GM21723 (cell line): Measurements from ENCODE around the gene PRSS38.

ENCODE experiments used
- ATAC-seq: cut with Tn5 transposase; IDR thresholded peaks from one replicate; pipeline ENCODE4 v1.9.1; 2021; ENCODE audit warnings: mild to moderate bottlenecking, moderate library complexity; ENCODE audit not compliant: unreplicated experiment

PRSS38 gene

GRCh38 chr1:227792216-227793078 is 23.0 kb upstream of the PRSS38 start:
- ATAC-seq: no peak

- no peak for ATAC-seq
These were observed 22.2 kb upstream of the PRSS38 start for GRCh38 chr1:227793079-227793947.

- no peak for ATAC-seq
These were observed 21.3 kb upstream of the PRSS38 start for GRCh38 chr1:227793948-227794816.

GRCh38 chr1:227794817-227795192 is 20.7 kb upstream of the PRSS38 start:
- ATAC-seq: no peak

GRCh38 chr1:227795732-227796131 is 19.7 kb upstream of the PRSS38 start:
- no peak for ATAC-seq

GRCh38 chr1:227796359-227796915 is 19.0 kb upstream of the PRSS38 start:
- no peak for ATAC-seq

- no peak for ATAC-seq
These were observed 18.3 kb upstream of the PRSS38 start for GRCh38 chr1:227797144-227797543.

- ATAC-seq: no peak
These were observed 17.9 kb upstream of the PRSS38 start for GRCh38 chr1:227797625-227798024.

- no peak for ATAC-seq
These were observed 17.2 kb upstream of the PRSS38 start for GRCh38 chr1:227798078-227798802.

GRCh38 chr1:227799756-227800155 is 15.7 kb upstream of the PRSS38 start:
- no peak for ATAC-seq

GRCh38 chr1:227803933-227804332 is 11.5 kb upstream of the PRSS38 start:
- ATAC-seq: no peak

GRCh38 chr1:227805606-227806197 is 9.8 kb upstream of the PRSS38 start:
- ATAC-seq: no peak

GRCh38 chr1:227808566-227808965 is 6.9 kb upstream of the PRSS38 start:
- no peak for ATAC-seq

GRCh38 chr1:227809026-227809425 is 6.4 kb upstream of the PRSS38 start:
- ATAC-seq: no peak

- ATAC-seq: no peak
These were observed 1.5 kb upstream of the PRSS38 start for GRCh38 chr1:227813962-227814361.

- no peak for ATAC-seq
These were observed 1.4 kb downstream of the PRSS38 start for GRCh38 chr1:227816750-227817446.

- ATAC-seq: no peak
These were observed 8.1 kb downstream of the PRSS38 start for GRCh38 chr1:227823537-227823936.

GRCh38 chr1:227824204-227824603 is 8.7 kb downstream of the PRSS38 start:
- ATAC-seq: no peak

GRCh38 chr1:227828786-227829185 is 13.3 kb downstream of the PRSS38 start:
- no peak for ATAC-seq
